ENCODE data around the gene PRKN.

DNA sequence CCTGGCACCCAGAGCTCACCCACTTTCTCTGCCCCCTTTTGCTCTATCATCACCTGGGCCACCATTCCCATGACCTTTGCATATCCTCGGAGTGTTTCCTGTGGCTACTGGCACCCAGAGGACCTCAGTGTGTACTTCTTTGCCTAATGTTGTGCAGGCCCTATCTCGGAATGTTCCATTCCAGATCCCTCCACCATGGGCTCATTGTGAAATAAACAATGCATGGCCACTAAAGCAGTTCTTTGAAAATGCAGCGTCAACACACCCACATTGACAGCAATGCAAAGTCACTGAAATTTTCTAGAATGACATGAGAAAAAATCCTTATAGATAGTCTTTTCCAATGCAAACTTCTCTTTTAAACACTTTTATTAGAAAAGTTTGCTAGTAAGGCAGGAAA lies 1380.8 kb downstream of the PRKN start:
- TF ChIP-seq POLR2A (IDR thresholded peaks at IDR 0.05) = no peak
- TF ChIP-seq, protein P1, sequence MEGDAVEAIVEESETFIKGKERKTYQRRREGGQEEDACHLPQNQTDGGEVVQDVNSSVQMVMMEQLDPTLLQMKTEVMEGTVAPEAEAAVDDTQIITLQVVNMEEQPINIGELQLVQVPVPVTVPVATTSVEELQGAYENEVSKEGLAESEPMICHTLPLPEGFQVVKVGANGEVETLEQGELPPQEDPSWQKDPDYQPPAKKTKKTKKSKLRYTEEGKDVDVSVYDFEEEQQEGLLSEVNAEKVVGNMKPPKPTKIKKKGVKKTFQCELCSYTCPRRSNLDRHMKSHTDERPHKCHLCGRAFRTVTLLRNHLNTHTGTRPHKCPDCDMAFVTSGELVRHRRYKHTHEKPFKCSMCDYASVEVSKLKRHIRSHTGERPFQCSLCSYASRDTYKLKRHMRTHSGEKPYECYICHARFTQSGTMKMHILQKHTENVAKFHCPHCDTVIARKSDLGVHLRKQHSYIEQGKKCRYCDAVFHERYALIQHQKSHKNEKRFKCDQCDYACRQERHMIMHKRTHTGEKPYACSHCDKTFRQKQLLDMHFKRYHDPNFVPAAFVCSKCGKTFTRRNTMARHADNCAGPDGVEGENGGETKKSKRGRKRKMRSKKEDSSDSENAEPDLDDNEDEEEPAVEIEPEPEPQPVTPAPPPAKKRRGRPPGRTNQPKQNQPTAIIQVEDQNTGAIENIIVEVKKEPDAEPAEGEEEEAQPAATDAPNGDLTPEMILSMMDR (IDR thresholded peaks at IDR 0.05) = no peak
